ENCODE data around the gene TP73. TPM values are rescaled to one million over a fixed set of nuclear protein-coding genes. Genes with fewer than 3 reads are reported as not detected.

The TP73 gene
- total RNA-seq, 1 donor from 2014 or later, result not detected

GRCh38 chr1:3671371-3672180, 19.3 kb downstream of the TP73 start:
- DNase-seq (ENCODE audit: low spot score), result no peak

GRCh38 chr1:3672231-3672970, 20.1 kb downstream of the TP73 start:
- no peak for DNase-seq (ENCODE audit: low spot score)

GRCh38 chr1:3672971-3673361, 20.6 kb downstream of the TP73 start:
- DNase-seq (ENCODE audit: low spot score), result no peak

- DNase-seq (ENCODE audit: low spot score), result no peak
These were observed 21.2 kb downstream of the TP73 start for GRCh38 chr1:3673381-3674099.

- peak; percentile 60 for DNase-seq (ENCODE audit: low spot score)
These were observed 22.1 kb downstream of the TP73 start for GRCh38 chr1:3674100-3675094.

GRCh38 chr1:3675436-3675835, 23.1 kb downstream of the TP73 start:
- no peak for DNase-seq (ENCODE audit: low spot score)

GRCh38 chr1:3676581-3677470, 24.5 kb downstream of the TP73 start:
- DNase-seq (ENCODE audit: low spot score), result no peak

GRCh38 chr1:3677484-3677883, 25.2 kb downstream of the TP73 start:
- no peak for DNase-seq (ENCODE audit: low spot score)

- no peak for DNase-seq (ENCODE audit: low spot score)
These were observed 26.2 kb downstream of the TP73 start for GRCh38 chr1:3678361-3679097.

GRCh38 chr1:3679098-3679555, 26.8 kb downstream of the TP73 start:
- DNase-seq (ENCODE audit: low spot score), result no peak

GRCh38 chr1:3679799-3680453, 27.6 kb downstream of the TP73 start:
- DNase-seq (ENCODE audit: low spot score), result no peak

- no peak for DNase-seq (ENCODE audit: low spot score)
These were observed 28.3 kb downstream of the TP73 start for GRCh38 chr1:3680488-3681230.

GRCh38 chr1:3681231-3681897, 29.0 kb downstream of the TP73 start:
- DNase-seq (ENCODE audit: low spot score), result no peak

GRCh38 chr1:3681898-3682806, 29.8 kb downstream of the TP73 start:
- no peak for DNase-seq (ENCODE audit: low spot score)

GRCh38 chr1:3683197-3683596, 30.9 kb downstream of the TP73 start:
- DNase-seq (ENCODE audit: low spot score), result no peak

GRCh38 chr1:3683992-3684391, 31.7 kb downstream of the TP73 start:
- peak; percentile 21 for DNase-seq (ENCODE audit: low spot score)
